K562 (cell line): ENCODE measurements around the gene BLM.

ENCODE experiments used
- MAZ ChIP-seq, 2 experiments: fragments of 450-650 bp in 1 of 2; sonication (generic) in 1 of 2; formaldehyde crosslinking; IDR thresholded peaks in 1 of 2; conservative IDR thresholded peaks in 1 of 2; 2 replicates each; pipeline versions ENCODE4 v1.4.0 to v1.5.0; 2020; ENCODE audit warnings: mild to moderate bottlenecking in 1 of 2, missing genetic modification reagents in 1 of 2
- TF ChIP-seq, protein P1 (sequence below): fragments of 450-650 bp; formaldehyde crosslinking; IDR thresholded peaks from 2 replicates; pipeline ENCODE4 v1.4.0; 2022; ENCODE audit warnings: missing genetic modification characterization

DNA sequence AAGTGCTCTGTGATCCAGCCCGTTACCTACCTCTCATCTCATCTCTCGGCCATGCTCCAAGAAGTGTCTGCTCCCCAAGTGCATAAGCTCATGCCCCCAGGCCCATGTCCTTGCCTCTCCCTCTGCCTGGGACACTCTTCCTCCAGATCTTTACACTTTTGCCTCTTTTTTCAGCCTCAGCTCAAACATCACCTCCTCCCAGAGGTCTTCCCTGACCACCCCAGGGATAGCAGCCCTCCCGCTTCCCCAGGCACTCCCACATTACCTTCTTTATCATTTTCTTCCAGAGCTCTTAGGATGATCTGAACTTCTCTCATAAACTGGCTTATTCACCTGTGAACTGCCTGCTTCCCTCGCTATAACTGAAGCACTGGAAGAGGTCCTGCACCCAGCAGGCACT is 148.6 kb downstream of the BLM start:
- TF ChIP-seq, protein P1, sequence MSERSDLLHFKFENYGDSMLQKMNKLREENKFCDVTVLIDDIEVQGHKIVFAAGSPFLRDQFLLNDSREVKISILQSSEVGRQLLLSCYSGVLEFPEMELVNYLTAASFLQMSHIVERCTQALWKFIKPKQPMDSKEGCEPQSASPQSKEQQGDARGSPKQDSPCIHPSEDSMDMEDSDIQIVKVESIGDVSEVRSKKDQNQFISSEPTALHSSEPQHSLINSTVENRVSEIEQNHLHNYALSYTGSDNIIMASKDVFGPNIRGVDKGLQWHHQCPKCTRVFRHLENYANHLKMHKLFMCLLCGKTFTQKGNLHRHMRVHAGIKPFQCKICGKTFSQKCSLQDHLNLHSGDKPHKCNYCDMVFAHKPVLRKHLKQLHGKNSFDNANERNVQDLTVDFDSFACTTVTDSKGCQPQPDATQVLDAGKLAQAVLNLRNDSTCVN: no peak
- TF ChIP-seq MAZ (CRISPR knock-in tag; conservative IDR thresholded peaks at IDR 0.05 in 1 of 2, IDR thresholded peaks at IDR 0.05 in 1 of 2): no peak
